ENCODE measurements around the gene PDIK1L. TPM values are rescaled to one million over a fixed set of nuclear protein-coding genes. Genes with fewer than 3 reads are reported as not detected.

PDIK1L gene
- total RNA-seq, 1 donor from 2014 or later, result 15.5 TPM

DNA sequence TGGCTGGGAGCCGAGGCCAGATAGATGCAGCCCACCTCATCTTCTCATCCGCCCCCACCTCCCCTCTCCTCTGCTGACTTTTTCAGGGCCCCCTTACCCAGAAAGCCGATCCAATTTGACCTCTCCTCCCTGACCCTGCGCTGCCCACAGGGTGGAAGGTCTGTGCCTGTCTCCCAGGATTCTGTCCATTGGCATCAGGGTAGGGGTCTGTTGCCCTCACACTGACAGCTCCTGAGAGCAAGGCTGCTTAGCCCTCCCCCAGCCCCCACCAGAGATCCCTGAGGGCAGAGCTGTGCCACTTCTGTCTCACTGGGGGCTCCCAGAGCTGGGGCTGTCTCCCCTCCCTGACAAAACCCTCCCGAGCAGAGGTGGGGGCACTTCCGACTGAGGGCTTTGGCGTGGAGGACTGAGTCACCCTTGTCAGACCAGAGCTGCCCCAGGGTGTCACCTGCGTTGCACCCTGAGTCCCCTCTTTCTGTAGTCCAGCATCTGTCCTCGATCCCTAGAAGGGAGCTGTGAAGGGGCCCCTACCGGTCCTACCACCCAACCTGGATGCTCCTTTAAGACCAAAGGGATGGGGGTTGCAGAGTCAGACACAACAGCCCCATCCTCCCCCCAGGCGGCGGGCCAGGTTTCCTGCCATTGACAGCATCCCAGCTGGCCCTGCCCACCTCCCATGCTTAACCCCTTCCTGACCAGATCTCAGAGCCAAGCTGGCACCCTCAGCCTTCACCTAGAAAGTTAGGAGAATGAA is 44.8 kb downstream of the PDIK1L start:
- DNase-seq (ENCODE audit: low spot score), result no peak
- Mint-ChIP-seq H3K4me3 (no peak overlapping the region), H3K27me3 (ENCODE audit: insufficient read depth) (peaks cover 71% of the 10 kb centered on the region), H3K36me3 (ENCODE audit: low read depth) (no peaks in the 10 kb centered on the region), H3K4me1 (ENCODE audit: low read depth) (no peaks in the 10 kb centered on the region), H3K9me3 (no peaks in the 10 kb centered on the region), H3K27ac (no peak overlapping the region)
- intact Hi-C loops (cut with micrococcal nuclease), result no loop called here

DNA sequence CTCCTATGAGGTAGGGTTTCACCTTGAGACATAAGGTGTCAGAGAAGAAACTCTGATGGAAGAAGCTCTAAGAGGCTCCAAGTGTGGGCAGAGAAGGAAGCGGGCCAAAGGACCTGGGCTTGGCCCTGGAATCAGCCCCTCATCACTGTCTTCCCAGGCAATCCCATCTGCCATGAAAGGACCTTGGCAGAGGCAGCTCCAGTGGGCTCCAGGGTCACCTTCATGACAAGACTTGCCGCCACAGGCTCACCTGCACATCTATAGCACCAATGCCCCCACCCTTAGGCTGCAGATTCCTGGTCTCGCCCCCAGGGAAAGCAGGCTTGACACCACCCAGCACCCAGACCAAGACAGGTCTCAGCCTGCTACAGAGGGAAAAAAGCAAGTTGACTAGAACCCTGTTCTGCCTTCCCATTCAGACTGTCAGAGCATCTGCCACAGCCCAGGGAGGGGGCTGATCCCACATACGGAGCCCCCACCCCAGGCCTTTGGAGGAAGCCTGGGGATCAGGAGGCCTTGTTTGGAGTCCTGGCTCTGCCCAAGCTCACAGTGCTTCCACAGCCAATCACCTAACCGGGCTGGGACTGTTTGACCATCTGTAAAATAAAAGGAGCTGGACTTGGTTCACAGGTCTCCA is 46.8 kb downstream of the PDIK1L start:
- Mint-ChIP-seq H3K4me1 (ENCODE audit: low read depth) (peaks cover 5% of the 10 kb centered on the region), H3K4me3 (no peak overlapping the region), H3K27ac (no peak overlapping the region), H3K9me3 (no peaks in the 10 kb centered on the region), H3K36me3 (ENCODE audit: low read depth) (no peaks in the 10 kb centered on the region), H3K27me3 (ENCODE audit: insufficient read depth) (peaks cover 63% of the 10 kb centered on the region)
- no peak for DNase-seq (ENCODE audit: low spot score)
- intact Hi-C loops (cut with micrococcal nuclease), result no loop called here

DNA sequence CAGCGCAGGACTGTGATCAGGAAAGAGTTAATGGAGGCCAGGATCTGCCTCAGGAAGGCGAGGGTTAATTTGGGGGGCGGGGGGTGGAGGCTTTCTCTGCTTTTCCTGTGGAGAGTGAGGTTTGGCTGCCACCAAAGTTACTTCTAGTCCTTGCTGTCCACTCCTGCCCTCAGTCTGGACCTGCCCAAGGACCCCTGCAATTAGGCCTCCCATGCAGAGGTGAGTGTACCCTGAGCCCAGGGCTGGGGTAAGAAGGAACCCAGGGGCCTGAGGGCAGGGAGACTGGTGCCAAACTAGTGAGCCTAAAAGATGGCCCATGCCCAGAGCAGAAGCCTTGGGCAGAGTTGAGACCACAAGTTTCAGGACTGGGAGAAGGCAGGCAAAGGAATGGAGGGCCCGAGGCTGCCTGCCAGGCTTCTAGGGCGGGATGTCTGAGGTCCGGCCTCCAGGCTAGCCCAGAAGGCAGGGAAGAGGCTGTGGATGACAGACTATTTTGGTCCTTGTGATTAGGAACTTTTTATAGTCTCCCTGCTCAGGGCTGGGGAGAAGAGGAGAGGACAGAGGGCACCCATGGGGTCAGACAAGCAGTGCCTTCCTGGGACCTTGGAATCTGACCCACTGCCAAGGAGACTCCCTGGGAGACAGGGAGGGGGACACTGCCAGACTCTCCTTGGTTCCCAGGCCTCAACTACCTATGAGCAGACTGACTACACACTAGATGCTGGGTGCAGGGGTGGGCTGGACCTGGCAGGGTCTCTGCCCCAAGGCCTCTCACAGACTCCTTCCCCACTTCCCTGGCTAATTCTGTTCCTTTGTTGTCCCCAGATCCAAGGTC is 47.5 kb downstream of the PDIK1L start, which contains the start of gene FAM110D:
Gene FAM110D, plus strand, starts transcription at position 172 of the 835 bp plus-strand sequence. CDS start 2,213 bp downstream, outside the sequence.
- DNase-seq (ENCODE audit: low spot score), result no peak
- Mint-ChIP-seq H3K27ac (no peak within 1 kb of the TSS), H3K4me1 (ENCODE audit: low read depth) (peaks cover 5% of the 10 kb centered on the region), H3K27me3 (ENCODE audit: insufficient read depth) (peaks cover 62% of the 10 kb centered on the region), H3K36me3 (ENCODE audit: low read depth) (no peaks in the 10 kb centered on the region), H3K4me3 (no peak within 1 kb of the TSS), H3K9me3 (no peaks in the 10 kb centered on the region)
- intact Hi-C loops (cut with micrococcal nuclease), result no loop called here

DNA sequence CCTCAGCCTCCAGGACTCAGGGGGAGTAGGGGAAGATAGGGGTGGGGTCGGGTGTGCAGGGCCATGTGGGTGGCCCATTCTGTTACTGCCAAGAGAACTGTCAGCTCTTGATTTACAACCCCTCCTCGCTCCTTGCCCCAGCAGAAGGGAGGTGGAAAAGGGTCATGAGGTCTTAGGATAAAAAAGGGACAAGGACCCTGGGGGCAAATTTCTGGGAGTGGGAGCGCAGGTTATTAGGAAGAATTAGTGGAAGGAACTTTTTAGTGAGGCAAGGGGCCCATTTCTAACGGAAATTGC is 48.1 kb downstream of the PDIK1L start:
- H3K4me3 Mint-ChIP-seq, result no peak overlapping the region
- no peak for DNase-seq (ENCODE audit: low spot score)
- intact Hi-C loops (cut with micrococcal nuclease), result no loop called here
- peaks cover 63% of the 10 kb centered on the region for H3K27me3 Mint-ChIP-seq (ENCODE audit: insufficient read depth)
- peaks cover under 1% of the 10 kb centered on the region for H3K36me3 Mint-ChIP-seq (ENCODE audit: low read depth)
- H3K4me1 Mint-ChIP-seq (ENCODE audit: low read depth), result peaks cover 5% of the 10 kb centered on the region
- H3K27ac Mint-ChIP-seq, result no peak overlapping the region
- no peaks in the 10 kb centered on the region for H3K9me3 Mint-ChIP-seq

DNA sequence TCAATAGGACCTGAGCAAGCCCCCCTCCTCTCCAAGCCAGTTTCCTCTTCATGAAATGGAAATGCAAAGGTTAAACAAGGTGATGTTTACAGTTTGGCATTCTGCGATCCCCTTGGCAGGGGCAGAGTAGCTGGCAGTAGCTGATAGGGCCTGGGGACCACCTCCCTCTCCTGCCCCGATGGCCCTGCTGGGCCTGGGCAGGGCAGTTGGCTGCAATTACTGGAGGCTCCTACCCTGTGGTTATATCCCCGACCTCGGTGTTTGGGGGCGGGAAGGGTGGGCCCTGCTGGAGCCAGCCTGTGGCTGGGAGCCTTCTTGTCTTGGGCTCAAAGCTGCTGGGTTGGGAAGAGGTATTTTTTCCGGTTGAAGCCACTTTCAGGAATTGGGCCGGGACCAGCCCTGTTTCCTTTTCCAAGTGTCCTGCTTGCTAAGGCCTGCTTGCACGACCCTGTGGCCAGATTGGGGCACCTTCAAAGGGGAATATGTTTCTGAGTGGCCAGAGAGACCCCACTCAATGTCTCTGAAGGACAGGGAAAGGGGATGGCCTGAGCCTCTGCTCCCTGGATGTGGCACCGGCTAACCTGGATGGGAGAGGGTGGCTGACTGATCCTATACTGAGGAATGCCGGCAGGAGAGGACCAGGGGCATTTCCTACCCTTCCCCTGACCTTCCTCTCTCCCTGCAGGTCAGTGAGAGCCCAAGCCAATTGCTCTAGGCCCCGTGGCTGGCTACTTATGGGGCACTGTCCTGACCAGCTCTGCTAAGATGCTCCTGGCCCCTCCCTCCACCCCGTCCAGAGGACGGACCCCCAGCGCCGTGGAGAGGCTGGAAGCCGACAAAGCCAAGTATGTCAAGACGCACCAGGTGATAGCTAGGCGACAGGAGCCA is 49.1 kb downstream of the PDIK1L start:
- H3K4me1 Mint-ChIP-seq (ENCODE audit: low read depth), result peaks cover 12% of the 10 kb centered on the region
- no peak overlapping the region for H3K4me3 Mint-ChIP-seq
- H3K36me3 Mint-ChIP-seq (ENCODE audit: low read depth), result peaks cover 2% of the 10 kb centered on the region
- intact Hi-C loops (cut with micrococcal nuclease), result no loop called here
- H3K27ac Mint-ChIP-seq, result no peak overlapping the region
- H3K27me3 Mint-ChIP-seq (ENCODE audit: insufficient read depth), result peaks cover 55% of the 10 kb centered on the region
- H3K9me3 Mint-ChIP-seq, result no peaks in the 10 kb centered on the region
- DNase-seq (ENCODE audit: low spot score), result no peak

DNA sequence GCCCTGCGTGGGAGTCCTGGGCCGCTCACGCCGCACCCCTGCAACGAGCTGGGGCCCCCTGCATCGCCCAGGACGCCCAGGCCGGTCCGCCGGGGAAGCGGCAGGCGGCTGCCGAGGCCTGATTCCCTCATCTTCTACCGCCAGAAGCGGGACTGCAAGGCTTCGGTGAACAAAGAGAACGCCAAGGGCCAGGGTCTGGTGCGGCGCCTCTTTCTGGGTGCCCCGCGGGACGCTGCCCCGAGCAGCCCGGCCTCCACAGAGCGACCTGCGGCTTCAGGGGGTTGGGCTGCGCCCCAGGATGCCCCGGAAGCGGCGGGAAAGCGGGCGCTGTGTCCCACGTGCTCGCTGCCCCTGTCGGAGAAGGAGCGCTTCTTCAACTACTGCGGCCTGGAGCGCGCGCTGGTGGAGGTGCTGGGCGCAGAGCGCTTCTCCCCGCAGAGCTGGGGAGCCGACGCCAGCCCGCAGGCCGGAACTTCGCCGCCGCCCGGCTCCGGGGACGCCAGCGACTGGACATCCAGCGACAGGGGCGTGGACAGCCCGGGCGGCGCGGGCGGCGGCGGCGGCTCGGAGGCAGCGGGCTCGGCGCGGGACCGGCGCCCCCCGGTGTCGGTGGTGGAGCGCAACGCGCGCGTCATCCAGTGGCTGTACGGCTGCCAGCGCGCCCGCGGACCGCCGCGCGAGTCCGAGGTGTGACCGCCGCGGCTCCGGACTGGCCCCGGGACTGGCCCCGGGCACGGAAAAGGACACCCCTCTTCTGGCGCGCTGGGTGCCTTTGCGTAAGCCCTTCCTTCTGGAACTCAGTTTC is 50.0 kb downstream of the PDIK1L start:
- H3K27ac Mint-ChIP-seq, result no peak overlapping the region
- H3K9me3 Mint-ChIP-seq, result no peaks in the 10 kb centered on the region
- peaks cover 18% of the 10 kb centered on the region for H3K4me1 Mint-ChIP-seq (ENCODE audit: low read depth)
- peaks cover 50% of the 10 kb centered on the region for H3K27me3 Mint-ChIP-seq (ENCODE audit: insufficient read depth)
- peaks cover 2% of the 10 kb centered on the region for H3K36me3 Mint-ChIP-seq (ENCODE audit: low read depth)
- no peak for DNase-seq (ENCODE audit: low spot score)
- H3K4me3 Mint-ChIP-seq, result peak overlapping the region; percentile 56
- intact Hi-C loops (cut with micrococcal nuclease), result no loop called here

DNA sequence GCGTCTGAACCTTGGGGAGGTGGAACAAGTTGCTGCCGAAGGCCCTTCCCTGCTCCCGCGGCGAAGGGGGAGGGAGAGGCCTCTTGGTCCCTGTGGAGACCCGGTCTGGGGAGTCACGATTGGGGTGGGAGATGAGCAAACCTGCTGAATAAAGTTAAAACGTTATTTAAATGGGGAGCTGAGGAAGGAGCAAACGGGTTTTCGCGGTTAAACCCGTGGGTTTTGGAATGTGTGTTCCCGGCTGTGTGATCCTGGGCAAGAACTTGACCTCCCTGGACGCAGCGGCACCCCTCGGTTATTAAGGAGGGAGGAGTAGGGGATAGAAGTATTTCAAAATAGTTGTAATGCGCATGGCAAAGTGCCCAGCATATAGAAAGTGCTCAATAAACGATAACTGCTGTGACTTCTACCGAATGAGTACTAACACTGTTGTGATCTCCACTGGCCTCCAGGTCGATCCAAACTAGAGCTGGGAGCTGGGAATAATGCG is 50.6 kb downstream of the PDIK1L start:
- no peaks in the 10 kb centered on the region for H3K9me3 Mint-ChIP-seq
- no peak overlapping the region for H3K27ac Mint-ChIP-seq

DNA sequence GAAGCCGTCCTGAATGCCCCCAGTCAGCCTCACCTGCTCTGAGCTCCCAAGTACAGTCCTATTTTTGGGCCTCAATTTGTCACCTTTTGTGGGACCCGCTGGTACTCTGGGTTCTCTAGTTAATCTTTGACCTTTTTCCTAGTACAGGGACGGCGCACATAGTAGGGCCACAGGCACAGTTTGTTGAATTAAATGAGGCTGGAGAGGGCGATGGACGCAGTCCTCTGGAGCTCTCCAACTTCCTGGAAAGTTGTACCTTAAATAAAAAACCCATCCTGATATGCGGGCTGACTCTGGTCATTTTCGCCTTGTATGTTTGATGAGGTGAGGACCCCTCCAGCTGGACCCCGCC is 52.0 kb downstream of the PDIK1L start:
- Mint-ChIP-seq H3K4me1 (ENCODE audit: low read depth) (peaks cover 22% of the 10 kb centered on the region), H3K4me3 (no peak overlapping the region)
- DNase-seq (ENCODE audit: low spot score), result no peak

More for the DNA sequence above, 50.6 kb downstream of the PDIK1L start:
- peaks cover 49% of the 10 kb centered on the region for H3K27me3 Mint-ChIP-seq (ENCODE audit: insufficient read depth)
- no peak for DNase-seq (ENCODE audit: low spot score)
- intact Hi-C loops (cut with micrococcal nuclease), result no loop called here
- peak overlapping the region; percentile 56 for H3K4me3 Mint-ChIP-seq
- H3K36me3 Mint-ChIP-seq (ENCODE audit: low read depth), result peaks cover 2% of the 10 kb centered on the region
- H3K4me1 Mint-ChIP-seq (ENCODE audit: low read depth), result peaks cover 22% of the 10 kb centered on the region

DNA sequence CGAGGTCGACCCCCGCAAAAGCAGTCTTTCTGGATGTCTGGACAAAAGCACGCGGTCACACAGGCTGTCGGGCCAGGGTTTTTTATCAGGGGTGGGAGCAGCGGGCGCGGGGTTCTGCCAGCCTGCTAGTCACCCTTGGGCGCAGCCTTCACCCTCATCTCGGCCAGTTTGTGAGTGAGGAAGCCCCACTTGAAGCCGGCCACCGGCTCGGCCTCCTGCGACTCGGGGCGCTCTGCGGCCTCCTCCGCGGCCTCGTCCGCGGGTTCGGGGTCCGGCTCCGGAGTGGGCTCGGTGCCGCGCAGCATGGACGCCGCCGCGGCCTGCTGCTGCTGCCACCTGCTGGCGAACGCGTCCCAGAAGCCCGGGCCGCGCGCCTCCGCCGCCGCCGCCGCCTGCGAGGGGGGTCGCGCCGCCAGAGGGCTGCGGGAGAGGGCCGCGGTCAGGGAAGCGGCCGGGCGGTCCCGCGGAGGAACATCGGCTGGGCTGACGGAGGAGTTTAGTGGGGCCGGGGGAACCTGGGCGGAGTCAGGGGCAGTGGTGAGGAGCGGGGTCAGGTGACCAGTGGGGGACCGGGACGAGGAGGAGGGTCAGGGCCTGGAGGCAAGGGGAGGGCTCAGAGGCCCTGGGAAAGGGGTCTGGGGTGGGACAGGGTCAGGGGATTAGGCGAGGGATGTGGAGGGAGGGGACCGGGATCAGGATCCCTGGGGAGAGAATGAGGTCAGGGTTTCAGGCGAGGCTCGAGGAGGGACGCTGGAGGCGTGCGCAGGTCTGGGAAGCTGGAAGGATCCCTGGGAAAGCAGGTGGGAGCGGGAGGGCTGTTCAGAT is 52.6 kb downstream of the PDIK1L start:
- Mint-ChIP-seq H3K27me3 (ENCODE audit: insufficient read depth) (peaks cover 47% of the 10 kb centered on the region), H3K4me1 (ENCODE audit: low read depth) (peaks cover 22% of the 10 kb centered on the region), H3K4me3 (peak overlapping the region; percentile 49), H3K36me3 (ENCODE audit: low read depth) (peaks cover 2% of the 10 kb centered on the region), H3K9me3 (no peaks in the 10 kb centered on the region), H3K27ac (no peak overlapping the region)
- intact Hi-C loops (cut with micrococcal nuclease), result loop anchor here (1.0 kb wide), 1 partner anchor 128 kb away; no protein-coding TSS in a partner anchor
- DNase-seq (ENCODE audit: low spot score), result peak; percentile 41

More for the DNA sequence above, 52.0 kb downstream of the PDIK1L start:
- peaks cover 2% of the 10 kb centered on the region for H3K36me3 Mint-ChIP-seq (ENCODE audit: low read depth)
- H3K27me3 Mint-ChIP-seq (ENCODE audit: insufficient read depth), result peaks cover 42% of the 10 kb centered on the region
- intact Hi-C loops (cut with micrococcal nuclease), result loop anchor here (1.0 kb wide), 1 partner anchor 127 kb away; no protein-coding TSS in a partner anchor
- no peak overlapping the region for H3K27ac Mint-ChIP-seq
- no peaks in the 10 kb centered on the region for H3K9me3 Mint-ChIP-seq

DNA sequence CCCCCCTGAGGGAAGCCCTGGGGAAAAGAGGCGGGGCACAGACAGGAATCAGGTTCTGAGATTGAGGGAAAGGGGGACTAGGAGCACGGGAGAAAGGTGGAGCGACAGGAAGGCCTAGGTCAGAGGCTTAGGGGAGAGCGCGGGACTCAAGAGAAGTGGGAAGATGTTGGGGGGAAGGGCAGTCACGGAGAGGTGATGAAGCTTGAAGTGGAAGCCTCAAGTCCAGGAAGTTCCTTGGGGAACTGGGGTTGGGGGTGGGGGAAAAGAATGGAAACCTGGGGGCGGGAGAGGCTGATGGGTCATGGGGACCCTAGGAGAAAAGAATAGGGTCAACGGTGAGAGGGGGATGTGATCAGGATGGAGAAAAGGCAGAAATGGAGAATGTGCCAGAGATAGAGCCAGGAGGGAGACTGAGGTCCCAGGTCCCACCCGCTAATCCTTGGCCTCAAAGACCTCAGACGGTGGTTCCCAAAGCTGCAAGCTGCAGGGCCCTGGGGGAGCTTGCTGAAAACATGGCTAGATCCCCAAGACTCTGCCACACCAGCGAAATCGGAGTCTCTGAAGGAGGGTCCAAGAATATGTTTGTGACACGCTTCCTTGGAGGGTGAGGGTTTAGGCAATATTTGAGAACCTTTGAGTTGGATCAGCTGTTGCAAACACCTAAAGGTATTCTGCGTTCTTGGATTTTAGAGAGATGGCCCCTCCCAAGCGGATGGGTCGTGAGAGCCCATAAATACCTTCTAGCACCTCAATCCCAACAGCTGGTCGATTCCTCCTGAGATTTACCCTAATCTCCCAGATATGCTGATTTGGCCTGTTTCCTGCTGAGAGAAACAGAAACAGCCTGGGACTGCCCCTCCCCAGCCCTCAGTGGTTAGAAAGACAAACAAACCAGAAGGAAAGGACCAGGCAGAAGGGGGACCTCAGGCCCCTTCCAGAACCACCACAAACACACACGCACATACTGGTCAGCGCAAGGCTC is 53.5 kb downstream of the PDIK1L start:
- Mint-ChIP-seq H3K27me3 (ENCODE audit: insufficient read depth) (peaks cover 42% of the 10 kb centered on the region), H3K9me3 (no peaks in the 10 kb centered on the region), H3K27ac (no peak overlapping the region), H3K36me3 (ENCODE audit: low read depth) (peaks cover 2% of the 10 kb centered on the region), H3K4me3 (peak overlapping the region; percentile 49), H3K4me1 (ENCODE audit: low read depth) (peaks cover 23% of the 10 kb centered on the region)
- no peak for DNase-seq (ENCODE audit: low spot score)
- intact Hi-C loops (cut with micrococcal nuclease), result loop anchor here (1.0 kb wide), 2 partner anchors 60 to 129 kb away; no protein-coding TSS in a partner anchor

Data from activated T-helper 1 cell treated with anti-CD3 and anti-CD28 coated beads, Interleukin-12 subunit alpha, Interleukin-12 subunit beta, Interleukin-2, Interleukin-4 antibody, amounts not matched to agents 30 ng/mL and 10 ng/mL and 1 ng/mL, durations not matched to agents 14 hours and 24 hours and 36 hours (primary cell).